COLO668 (cell line): Measurements from ENCODE around the gene P2RY6.

Source experiments
- DNase-seq: peaks from one replicate; lab custom pipeline; 2025; ENCODE audit not compliant: unreplicated experiment; lab: John Stamatoyannopoulos, UW

P2RY6 gene

DNA sequence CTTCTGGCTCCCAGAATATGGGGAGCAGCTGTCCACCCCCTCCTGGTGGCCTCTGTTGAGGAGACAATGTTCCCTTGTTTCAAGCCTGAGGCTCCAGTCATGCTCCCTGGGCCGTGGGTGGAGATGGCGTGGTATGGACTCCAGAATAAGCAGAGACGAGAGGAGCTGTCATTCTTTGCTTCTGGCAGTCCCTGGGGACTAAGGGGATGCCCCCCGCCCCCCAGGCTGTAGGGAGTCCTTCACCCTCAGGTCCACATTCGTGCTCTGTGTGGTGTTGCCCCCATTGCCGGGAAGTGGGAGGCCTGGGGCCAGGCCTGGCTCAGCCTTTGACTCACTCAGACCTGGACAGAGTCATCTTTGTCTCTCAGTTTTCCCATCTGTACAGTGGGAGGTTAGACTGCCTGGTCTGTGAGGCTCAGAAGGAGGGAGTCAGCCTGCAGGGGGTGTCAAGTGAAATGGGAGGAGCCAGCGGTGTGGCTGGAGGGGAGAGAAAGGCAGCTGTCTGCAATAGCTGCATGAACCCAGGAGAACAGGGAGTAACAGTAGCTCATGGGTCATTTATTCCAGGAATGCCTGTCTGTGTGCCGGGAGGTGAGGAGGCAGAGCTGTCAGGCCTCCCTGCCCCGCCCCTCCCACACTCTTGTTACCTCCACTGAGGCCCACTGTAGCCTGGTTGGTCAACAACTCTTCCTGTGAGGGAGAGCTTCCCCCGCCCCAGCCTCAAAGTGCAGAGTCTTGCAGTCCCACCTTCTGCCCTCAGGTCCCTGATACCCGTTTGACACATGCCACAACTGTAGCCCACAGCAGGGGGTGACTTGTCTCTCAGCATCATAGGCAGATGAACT lies 42.2 kb downstream of the P2RY6 start:
- no peak for DNase-seq

DNA sequence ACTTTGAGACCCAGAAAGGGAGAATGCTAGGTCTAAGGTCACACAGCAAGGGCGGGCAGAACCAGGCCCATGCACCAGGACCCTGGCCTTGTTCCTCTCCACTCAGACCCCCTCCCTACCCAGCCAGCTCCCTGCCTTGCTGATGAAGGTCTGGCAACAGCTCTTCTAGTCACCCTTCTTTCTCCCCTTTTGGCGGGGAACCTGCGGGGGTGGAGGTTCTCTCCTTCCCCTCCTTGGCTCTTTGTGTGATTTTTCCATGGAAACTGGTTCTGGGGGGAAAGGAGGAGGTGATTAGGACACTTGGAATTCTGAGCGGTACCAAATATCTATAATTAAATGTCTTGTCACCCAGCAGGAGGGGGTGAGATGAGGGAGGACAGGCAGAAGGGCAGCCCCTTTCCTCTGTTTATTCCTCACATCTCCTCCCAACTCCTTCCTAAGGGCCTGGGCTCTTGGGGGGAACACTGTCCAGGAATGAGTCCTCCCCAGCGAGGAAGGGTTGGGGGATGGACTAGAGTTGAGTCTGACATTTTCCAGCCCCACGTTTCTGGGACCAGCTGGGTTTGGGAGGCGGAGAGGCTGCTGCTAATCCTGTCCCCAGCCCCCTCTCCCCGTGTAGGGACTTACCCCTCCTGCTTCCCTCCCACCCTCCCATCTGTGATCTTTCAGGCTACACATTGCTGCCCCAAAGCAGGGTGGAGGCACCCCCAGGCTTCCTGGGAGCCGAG lies 43.3 kb downstream of the P2RY6 start:
- no peak for DNase-seq

GRCh38 chr11:73316422-73316821 lies 44.3 kb downstream of the P2RY6 start:
- no peak for DNase-seq

DNA sequence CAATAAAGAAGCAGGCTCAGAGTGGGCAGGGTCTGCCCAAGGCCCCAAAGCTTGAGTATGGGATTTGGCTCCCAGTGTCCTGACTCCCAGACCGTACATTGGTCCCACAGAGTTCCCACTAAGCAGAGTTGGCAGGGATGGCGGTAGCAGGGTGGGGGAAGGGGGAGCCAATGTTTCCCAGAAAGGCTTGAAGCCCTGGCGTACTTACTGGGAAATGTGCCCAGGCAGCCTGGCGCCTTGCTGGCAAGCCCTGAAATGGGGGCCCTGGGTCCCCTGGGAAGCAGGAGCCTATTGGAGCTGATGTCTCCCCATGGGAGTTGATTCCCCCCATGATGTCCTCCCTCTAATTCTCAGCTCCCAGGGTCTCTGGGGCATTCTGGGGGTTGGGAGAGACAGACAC lies 45.2 kb downstream of the P2RY6 start:
- no peak for DNase-seq

DNA sequence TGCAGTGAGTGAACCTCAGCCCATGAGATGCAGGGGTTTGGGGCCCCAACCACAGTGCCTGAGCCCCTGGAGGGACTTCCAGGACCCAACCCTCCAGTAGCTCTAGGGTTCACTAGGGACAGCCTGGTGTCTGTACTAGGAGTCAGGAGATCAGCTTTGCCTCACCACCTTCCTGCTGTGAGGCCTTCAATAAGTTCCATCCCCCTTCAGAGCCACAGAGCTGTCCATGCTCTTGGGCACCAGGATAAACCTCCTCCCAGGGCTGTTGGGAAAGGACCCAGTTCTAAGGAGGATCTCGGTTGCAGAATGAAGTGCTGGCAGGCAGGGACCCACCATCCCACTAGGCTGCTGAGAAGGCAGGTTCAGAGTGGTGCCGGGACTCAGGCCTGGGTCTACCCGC lies 45.7 kb downstream of the P2RY6 start:
- DNase-seq: no peak

DNA sequence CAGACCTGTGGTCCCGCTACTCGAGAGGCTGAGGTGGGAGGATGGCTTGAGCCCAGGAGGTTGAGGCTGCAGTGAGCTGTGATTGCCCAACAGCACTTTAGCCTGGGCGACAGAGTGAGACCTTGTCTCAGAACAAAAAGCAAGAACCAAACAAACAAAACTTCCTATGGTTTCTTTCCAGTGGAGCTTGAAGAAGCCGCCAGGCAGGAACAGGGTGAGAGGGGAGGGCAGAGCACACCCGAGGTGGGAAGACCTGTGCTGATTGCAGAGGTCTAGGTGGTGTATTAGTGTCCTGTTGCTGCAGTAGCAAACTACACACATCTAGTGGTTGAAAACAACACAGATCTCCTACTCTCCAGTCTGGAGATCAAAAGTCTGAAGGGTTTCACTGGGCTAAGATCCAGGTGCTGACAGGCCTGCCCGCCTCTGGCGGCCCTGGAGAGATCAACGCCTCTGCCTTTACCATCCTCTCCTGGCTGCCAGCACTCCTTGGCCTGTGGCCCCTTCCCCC lies 46.4 kb downstream of the P2RY6 start:
- no peak for DNase-seq

GRCh38 chr11:73320763-73321603 lies 48.8 kb downstream of the P2RY6 start:
- DNase-seq: no peak

DNA sequence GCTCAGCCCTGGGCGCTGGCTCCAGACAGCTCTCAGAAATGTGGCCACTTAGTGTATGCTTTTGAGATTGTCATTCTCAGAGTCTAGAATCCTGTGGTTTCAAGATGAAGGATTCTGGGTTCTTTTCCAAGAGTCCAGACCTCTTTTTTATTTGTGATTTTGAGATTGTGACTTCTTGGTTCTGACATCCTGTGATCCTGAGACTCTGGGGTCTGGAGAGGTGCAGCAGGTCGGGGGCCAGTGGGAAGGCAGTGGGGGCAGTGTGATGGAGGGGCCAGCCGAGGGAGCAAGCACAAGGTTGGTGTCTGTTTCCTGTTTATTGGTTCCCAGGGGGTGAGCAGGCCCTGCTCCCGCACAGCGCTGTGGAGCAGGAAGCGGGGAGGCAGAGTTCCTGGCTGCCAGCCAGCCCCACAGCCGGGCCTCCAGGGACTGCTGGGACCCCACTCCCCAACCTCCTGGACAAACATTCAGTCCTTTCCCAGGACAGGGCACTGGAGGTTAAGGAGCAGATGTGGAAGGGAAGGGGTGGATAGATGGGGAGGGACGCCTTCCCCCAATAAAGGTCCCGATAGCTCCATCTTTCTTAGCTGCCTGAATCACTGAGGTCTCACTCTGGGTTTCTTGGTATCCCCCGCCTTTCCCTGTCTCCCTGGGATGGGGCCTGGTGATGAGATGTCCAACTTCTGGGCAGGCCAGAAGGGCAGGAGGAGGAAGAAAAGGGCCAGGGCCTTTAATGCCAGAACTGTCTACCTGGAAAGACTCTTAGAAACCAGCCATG lies 49.7 kb downstream of the P2RY6 start:
- DNase-seq: no peak

- no peak for DNase-seq
Observed at GRCh38 chr11:73322382-73323306, 50.5 kb downstream of the P2RY6 start.

DNA sequence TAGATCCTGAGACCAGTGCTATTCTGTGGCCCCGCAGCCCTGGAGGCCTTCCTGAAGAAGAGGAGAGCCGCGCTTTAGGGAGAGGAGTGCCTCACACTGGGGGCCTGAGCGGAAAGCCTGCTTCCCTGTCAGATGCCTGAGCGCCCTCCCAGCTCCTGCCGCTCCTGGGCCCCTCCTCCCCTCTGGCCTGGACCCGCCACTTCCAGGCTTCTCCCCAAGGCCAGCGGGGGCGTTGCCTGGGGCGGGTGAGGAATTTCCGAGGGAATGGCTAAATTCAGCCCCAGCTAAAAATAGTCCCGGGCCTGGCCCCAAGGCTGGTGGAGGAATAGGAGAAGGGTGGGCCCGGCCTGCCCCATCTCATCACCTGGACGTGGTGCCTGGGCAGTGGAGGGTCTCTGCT lies 51.3 kb downstream of the P2RY6 start:
- no peak for DNase-seq

- no peak for DNase-seq
Observed at GRCh38 chr11:73324116-73324515, 52.0 kb downstream of the P2RY6 start.

DNA sequence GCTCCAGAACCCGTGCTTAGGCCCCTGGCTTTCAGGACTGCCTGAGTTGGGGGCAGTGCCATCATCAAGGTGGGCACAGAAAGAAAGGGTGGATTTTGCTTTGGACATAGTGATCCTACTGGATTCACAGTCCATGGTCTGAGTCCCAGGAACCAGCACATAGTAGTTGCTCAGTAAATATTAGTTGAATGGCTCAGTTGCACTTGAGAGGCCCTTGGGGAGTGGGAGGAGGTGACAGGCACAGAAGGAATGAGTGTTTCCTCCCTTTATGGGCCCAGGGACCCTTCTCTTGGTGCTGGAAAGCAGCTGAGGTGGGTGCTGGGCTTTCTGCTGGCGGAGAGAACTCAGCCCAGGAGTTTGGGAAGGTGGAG lies 52.5 kb downstream of the P2RY6 start:
- no peak for DNase-seq

DNA sequence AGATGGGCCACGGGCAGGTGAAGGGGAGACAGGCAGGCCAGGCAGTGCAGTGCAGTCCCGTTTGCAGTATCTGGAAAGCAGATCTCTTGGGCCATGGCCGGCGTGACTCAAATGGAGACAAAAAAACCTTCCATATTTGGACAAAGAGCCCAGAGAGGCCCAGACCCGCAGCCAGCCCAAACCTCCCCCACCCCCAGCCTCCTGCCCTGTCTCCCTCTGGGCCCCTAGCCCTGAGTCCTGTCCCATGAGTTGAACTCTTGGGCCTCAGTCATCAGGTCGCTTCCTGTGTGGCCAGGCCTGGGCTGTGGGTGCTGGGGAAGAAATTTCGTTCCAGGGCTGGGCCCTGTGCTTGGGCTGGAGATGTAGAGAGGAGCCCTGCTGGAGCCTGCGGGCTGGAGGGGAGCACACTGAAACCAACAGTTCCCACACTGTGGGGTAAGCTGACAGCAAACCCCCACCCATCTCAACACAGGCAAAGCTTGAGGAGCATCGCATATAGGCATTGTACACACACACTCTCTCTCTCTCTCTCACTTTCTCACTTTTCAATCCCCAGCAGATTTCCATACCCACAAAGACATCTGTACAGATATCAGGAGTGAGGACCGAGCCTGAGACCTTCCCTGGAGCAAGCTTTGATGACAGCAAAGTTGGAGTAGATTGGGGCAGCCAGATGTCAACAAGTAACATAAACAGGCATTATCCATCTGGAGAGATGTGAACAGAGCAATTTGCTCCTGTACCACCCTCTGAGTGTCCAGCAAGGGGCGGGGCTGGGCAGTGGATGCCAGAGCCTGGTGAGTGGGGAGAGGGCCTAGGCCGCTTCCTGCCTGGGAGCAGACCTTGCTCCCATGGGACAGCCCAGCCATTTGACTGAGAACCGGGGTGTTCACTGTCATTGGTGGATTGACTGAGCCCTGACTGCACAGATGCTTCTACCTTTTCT lies 53.2 kb downstream of the P2RY6 start:
- no peak for DNase-seq

- DNase-seq: no peak
Observed at GRCh38 chr11:73326929-73327811, 55.0 kb downstream of the P2RY6 start.

DNA sequence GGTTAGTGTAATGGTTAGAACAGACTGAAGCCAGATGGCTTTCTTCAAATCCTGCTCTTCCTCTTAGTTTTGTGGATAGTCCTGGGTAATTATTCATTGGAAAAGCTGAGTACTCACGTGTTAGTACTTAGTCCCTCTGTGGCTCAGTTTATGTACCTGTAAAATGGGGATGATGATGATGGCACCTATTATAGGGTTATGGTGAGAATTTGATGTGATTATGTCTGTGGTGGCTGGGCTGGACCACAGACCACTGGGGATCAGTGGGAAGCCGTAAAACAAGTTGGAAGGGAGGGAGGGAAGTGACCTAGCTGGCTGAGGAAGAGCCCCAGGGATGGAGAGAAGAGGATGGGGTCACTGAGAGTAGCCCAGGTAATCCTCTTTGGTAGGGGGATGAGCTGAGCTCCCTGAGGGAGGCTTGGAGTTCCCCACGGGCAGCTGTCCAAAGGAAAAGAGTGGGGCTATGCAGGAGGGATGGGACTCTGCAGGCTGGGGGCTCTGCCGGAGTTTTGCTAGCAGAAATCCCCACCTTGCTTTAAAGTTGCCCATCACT lies 55.8 kb downstream of the P2RY6 start:
- DNase-seq: no peak

- no peak for DNase-seq
Observed at GRCh38 chr11:73330569-73331093, 58.5 kb downstream of the P2RY6 start.
